ENCODE results near the gene WHAMM. TPM values are rescaled to one million over a fixed set of nuclear protein-coding genes. Genes with fewer than 3 reads are reported as not detected.

WHAMM gene, protein sequence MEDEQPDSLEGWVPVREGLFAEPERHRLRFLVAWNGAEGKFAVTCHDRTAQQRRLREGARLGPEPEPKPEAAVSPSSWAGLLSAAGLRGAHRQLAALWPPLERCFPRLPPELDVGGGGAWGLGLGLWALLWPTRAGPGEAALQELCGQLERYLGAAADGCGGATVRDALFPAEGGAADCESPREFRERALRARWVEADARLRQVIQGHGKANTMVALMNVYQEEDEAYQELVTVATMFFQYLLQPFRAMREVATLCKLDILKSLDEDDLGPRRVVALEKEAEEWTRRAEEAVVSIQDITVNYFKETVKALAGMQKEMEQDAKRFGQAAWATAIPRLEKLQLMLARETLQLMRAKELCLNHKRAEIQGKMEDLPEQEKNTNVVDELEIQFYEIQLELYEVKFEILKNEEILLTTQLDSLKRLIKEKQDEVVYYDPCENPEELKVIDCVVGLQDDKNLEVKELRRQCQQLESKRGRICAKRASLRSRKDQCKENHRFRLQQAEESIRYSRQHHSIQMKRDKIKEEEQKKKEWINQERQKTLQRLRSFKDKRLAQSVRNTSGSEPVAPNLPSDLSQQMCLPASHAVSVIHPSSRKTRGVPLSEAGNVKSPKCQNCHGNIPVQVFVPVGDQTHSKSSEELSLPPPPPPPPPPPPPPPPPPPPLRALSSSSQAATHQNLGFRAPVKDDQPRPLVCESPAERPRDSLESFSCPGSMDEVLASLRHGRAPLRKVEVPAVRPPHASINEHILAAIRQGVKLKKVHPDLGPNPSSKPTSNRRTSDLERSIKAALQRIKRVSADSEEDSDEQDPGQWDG
- 1.9 and 7.1 TPM in 2 replicates for total RNA-seq

DNA sequence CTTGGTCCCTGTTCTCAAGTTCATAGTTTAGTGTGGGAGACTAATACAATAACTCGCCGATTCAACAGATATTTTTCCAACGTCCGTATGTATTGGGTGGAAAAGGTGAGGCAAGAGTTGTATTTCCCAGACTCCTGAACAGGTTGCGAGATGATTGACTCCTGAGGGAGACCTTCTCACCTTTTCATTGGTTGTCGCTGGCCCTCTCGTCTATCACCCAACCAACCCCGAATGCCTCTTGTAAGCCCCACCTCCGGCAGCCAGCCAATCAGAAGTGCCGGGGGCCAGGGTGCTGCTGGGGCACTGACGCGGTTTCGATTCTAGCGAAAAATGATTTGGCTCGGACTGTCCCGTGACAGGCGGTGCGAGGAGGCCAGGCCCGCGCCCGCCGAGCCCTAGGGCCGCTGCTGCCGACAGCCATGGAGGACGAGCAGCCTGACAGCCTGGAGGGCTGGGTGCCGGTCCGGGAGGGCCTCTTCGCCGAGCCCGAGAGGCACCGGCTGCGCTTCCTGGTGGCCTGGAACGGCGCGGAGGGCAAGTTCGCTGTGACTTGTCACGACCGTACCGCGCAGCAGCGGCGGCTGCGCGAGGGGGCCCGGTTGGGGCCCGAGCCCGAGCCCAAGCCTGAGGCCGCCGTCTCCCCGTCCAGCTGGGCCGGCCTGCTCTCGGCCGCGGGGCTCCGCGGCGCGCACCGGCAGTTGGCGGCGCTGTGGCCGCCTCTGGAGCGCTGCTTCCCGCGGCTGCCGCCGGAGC is at the start of gene WHAMM:
WHAMM (plus strand) TSS at position 321 of the 753 bp plus-strand sequence; CDS start at position 420, 99 bp downstream.

DNA sequence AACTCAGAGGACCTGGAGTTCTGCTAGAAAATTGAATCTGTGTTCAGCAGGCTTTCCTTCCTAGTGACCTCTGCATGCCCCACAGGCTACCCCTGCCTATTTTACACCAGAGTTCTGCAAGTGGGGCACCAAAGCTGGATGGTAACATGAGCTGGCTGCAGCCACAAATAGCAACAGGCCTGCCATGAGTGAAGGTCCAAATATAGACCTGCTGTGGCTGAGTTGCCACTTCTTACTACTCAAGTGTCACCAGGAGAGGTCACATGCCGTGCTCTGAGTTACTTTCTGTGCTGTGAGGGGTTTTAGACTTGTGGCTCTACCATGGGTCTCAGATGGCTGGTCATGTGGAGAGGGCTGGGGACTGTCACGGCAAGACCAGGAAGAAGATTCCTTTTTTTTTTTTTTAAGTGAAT is 3.4 kb upstream of the WHAMM start, which contains the start of gene FSD2:
FSD2 (minus strand) TSS at position 76 of the 413 bp plus-strand sequence. CDS start 18,679 bp downstream, outside the sequence.

Other genes with a start within 250 kb of the WHAMM start
- 2.5 and 8.6 TPM in 2 replicates for gene CPEB1, start 162.3 kb upstream of the WHAMM start, total RNA-seq
- 0.26 and 3.0 TPM in 2 replicates for gene AP3B2, start 99.8 kb upstream of the WHAMM start, total RNA-seq
- gene FSD2, start 3.6 kb upstream of the WHAMM start, total RNA-seq, result not detected in 2 replicates
- 0.56 and 1.8 TPM in 2 replicates for gene HOMER2, start 143.1 kb downstream of the WHAMM start, total RNA-seq
- 15.7 and 24.4 TPM in 2 replicates for gene RAMAC, start 176.6 kb downstream of the WHAMM start, total RNA-seq
- gene C15orf40, start 202.0 kb downstream of the WHAMM start, total RNA-seq, result 14.1 and 23.0 TPM in 2 replicates

All from epithelial cell of alveolus of lung (primary cell).